ENCODE results near the gene HBP1. TPM values are rescaled to one million over a fixed set of nuclear protein-coding genes. Genes with fewer than 3 reads are reported as not detected.

The HBP1 gene
- total RNA-seq, 4 donors from 2014 or later, result 70.6 to 172 (median 143) TPM

- ATAC-seq, result no peak
- no peaks in the 10 kb centered on the region for H3K36me3 ChIP-seq
These were observed 11.7 kb upstream of the HBP1 start for GRCh38 chr7:107157091-107157490.

DNA sequence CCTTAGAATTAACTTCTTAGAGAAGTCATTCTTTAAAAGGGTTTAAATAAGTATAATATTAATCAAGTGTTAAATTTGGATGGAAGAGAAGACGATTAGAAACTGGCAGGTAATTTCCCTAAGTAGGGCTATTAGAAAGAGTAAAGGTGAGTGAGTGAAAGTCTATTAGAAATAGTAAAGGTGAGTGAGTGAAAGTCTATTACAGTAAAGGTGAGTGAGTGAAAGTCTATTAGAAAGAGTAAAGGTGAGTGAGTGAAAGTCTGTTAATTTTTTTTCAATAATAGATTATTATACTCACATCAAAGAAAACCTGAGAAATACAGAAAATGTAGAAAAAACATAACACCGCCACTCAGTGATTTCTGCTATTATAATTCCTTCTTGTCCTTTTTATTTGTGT lies 10.8 kb upstream of the HBP1 start:
- intact Hi-C loops (cut with DNase I; ENCODE audit: low total_unique reads) (no loop called here), in situ Hi-C loops (cut with MboI; ENCODE audit: low sequenced_read_pairs in 4 of 4) (loop anchor here in 2 of 4 donors (10.0 to 25.0 kb wide), 4 partner anchors 213 to 871 kb away; partner anchors contain the start of genes CCDC71L (in 1 of the 2), DLD (in 1 of the 2) and NAMPT (in 1 of the 2))
- H3K27ac ChIP-seq, result no peak overlapping the region
- H3K4me3 ChIP-seq, result no peak overlapping the region
- no peaks in the 10 kb centered on the region for H3K4me1 ChIP-seq
- no peaks in the 10 kb centered on the region for H3K9me3 ChIP-seq
- no peak for TF ChIP-seq POLR2A (IDR thresholded peaks at IDR 0.05)
- H3K27me3 ChIP-seq, result no peaks in the 10 kb centered on the region
- ATAC-seq, result no peak
- no peaks in the 10 kb centered on the region for H3K36me3 ChIP-seq
- DNase-seq, result no peak

More at GRCh38 chr7:107157091-107157490, 11.7 kb upstream of the HBP1 start:
- no peaks in the 10 kb centered on the region for H3K4me1 ChIP-seq
- H3K9me3 ChIP-seq, result no peaks in the 10 kb centered on the region
- intact Hi-C loops (cut with DNase I; ENCODE audit: low total_unique reads) (no loop called here), in situ Hi-C loops (cut with MboI; ENCODE audit: low sequenced_read_pairs in 4 of 4) (loop anchor here in 2 of 4 donors (10.0 to 25.0 kb wide), 4 partner anchors 212 to 870 kb away; partner anchors contain the start of genes CCDC71L (in 1 of the 2), DLD (in 1 of the 2) and NAMPT (in 1 of the 2))
- H3K27me3 ChIP-seq, result no peaks in the 10 kb centered on the region
- H3K4me3 ChIP-seq, result no peak overlapping the region
- DNase-seq, result no peak
- no peak overlapping the region for H3K27ac ChIP-seq
- TF ChIP-seq, protein P1, sequence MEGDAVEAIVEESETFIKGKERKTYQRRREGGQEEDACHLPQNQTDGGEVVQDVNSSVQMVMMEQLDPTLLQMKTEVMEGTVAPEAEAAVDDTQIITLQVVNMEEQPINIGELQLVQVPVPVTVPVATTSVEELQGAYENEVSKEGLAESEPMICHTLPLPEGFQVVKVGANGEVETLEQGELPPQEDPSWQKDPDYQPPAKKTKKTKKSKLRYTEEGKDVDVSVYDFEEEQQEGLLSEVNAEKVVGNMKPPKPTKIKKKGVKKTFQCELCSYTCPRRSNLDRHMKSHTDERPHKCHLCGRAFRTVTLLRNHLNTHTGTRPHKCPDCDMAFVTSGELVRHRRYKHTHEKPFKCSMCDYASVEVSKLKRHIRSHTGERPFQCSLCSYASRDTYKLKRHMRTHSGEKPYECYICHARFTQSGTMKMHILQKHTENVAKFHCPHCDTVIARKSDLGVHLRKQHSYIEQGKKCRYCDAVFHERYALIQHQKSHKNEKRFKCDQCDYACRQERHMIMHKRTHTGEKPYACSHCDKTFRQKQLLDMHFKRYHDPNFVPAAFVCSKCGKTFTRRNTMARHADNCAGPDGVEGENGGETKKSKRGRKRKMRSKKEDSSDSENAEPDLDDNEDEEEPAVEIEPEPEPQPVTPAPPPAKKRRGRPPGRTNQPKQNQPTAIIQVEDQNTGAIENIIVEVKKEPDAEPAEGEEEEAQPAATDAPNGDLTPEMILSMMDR (IDR thresholded peaks at IDR 0.05 in 4 of 5, conservative IDR thresholded peaks at IDR 0.05 in 1 of 5), result no peak
- no peak for TF ChIP-seq POLR2A (IDR thresholded peaks at IDR 0.05)

GRCh38 chr7:107160389-107160788 lies 8.4 kb upstream of the HBP1 start:
- no peaks in the 10 kb centered on the region for H3K4me1 ChIP-seq
- in situ Hi-C loops (cut with MboI; ENCODE audit: low sequenced_read_pairs in 4 of 4) (loop anchor here in 1 of 4 donors (25.0 kb wide), 3 partner anchors 498 to 873 kb away; partner anchors contain the start of genes CCDC71L, DLD and NAMPT), intact Hi-C loops (cut with DNase I; ENCODE audit: low total_unique reads) (loop anchor here (10.0 kb wide), 1 partner anchor 116 kb away; the partner anchor contains the start of gene PRKAR2B)
- H3K27me3 ChIP-seq, result no peaks in the 10 kb centered on the region
- H3K36me3 ChIP-seq, result no peaks in the 10 kb centered on the region
- DNase-seq (no peak), ATAC-seq (no peak)
- no peak overlapping the region for H3K4me3 ChIP-seq
- H3K27ac ChIP-seq, result no peak overlapping the region
- TF ChIP-seq, protein P1 (IDR thresholded peaks at IDR 0.05 in 4 of 5, conservative IDR thresholded peaks at IDR 0.05 in 1 of 5), result no peak
- TF ChIP-seq POLR2A (IDR thresholded peaks at IDR 0.05), result no peak
- no peaks in the 10 kb centered on the region for H3K9me3 ChIP-seq

GRCh38 chr7:107161415-107161814 lies 7.4 kb upstream of the HBP1 start:
- Histone ChIP-seq H3K4me1 (no peaks in the 10 kb centered on the region), H3K9me3 (no peaks in the 10 kb centered on the region), H3K4me3 (no peak overlapping the region), H3K27ac (no peak overlapping the region), H3K36me3 (no peaks in the 10 kb centered on the region), H3K27me3 (no peaks in the 10 kb centered on the region)
- TF ChIP-seq, protein P1 (IDR thresholded peaks at IDR 0.05 in 4 of 5, conservative IDR thresholded peaks at IDR 0.05 in 1 of 5), result no peak
- TF ChIP-seq POLR2A (IDR thresholded peaks at IDR 0.05), result no peak
- ATAC-seq (no peak), DNase-seq (no peak)
- in situ Hi-C loops (cut with MboI; ENCODE audit: low sequenced_read_pairs in 4 of 4) (loop anchor here in 1 of 4 donors (25.0 kb wide), 3 partner anchors 499 to 874 kb away; partner anchors contain the start of genes CCDC71L, DLD and NAMPT), intact Hi-C loops (cut with DNase I; ENCODE audit: low total_unique reads) (loop anchor here (10.0 kb wide), 1 partner anchor 117 kb away; the partner anchor contains the start of gene PRKAR2B)

- in situ Hi-C loops (cut with MboI; ENCODE audit: low sequenced_read_pairs in 4 of 4), result loop anchor here in 1 of 4 donors (25.0 kb wide), 3 partner anchors 500 to 875 kb away; partner anchors contain the start of genes CCDC71L, DLD and NAMPT
- Histone ChIP-seq H3K27ac (no peak overlapping the region), H3K36me3 (no peaks in the 10 kb centered on the region), H3K4me1 (peaks cover 3 to 5% of the 10 kb centered on the region in 2 donors), H3K9me3 (no peaks in the 10 kb centered on the region), H3K4me3 (no peak overlapping the region), H3K27me3 (no peaks in the 10 kb centered on the region)
- ATAC-seq (no peak), DNase-seq (no peak)
- intact Hi-C loops (cut with DNase I; ENCODE audit: low total_unique reads), result loop anchor here (10.0 kb wide), 1 partner anchor 118 kb away; the partner anchor contains the start of gene PRKAR2B
- TF ChIP-seq, protein P1 (IDR thresholded peaks at IDR 0.05 in 4 of 5, conservative IDR thresholded peaks at IDR 0.05 in 1 of 5), result no peak
These were observed 6.3 kb upstream of the HBP1 start for GRCh38 chr7:107162475-107162874.
